HG03575 (cell line): Measurements from ENCODE around the gene PHACTR3.
"Not testable (repeated sequence)": the region's sequence is repeated elsewhere in the genome, so short reads cannot be mapped to it uniquely, and the experiment has no call there.

ENCODE experiments used
- ATAC-seq: cut with Tn5 transposase; IDR thresholded peaks from one replicate; pipeline ENCODE4 v1.9.1; 2021; ENCODE audit not compliant: unreplicated experiment, insufficient number of reproducible peaks, low FRiP score; ENCODE audit errors: extremely low read depth

Gene PHACTR3

GRCh38 chr20:59608871-59609270 lies 4.5 kb downstream of the PHACTR3 start:
- ATAC-seq, result no peak

- ATAC-seq, result no peak
Observed at GRCh38 chr20:59611286-59611685, 6.9 kb downstream of the PHACTR3 start.

- no peak for ATAC-seq
Observed at GRCh38 chr20:59613861-59614260, 9.5 kb downstream of the PHACTR3 start.

- ATAC-seq, result no peak
Observed at GRCh38 chr20:59614714-59615113, 10.4 kb downstream of the PHACTR3 start.

GRCh38 chr20:59616306-59616705 lies 12.0 kb downstream of the PHACTR3 start:
- ATAC-seq, result no peak

- ATAC-seq, result no peak
Observed at GRCh38 chr20:59617221-59617620, 12.9 kb downstream of the PHACTR3 start.

- ATAC-seq, result no peak
Observed at GRCh38 chr20:59618131-59618530, 13.8 kb downstream of the PHACTR3 start.

GRCh38 chr20:59618585-59618984 lies 14.2 kb downstream of the PHACTR3 start:
- ATAC-seq, result not testable (repeated sequence)

- ATAC-seq, result no peak
Observed at GRCh38 chr20:59620860-59621505, 16.6 kb downstream of the PHACTR3 start.

- ATAC-seq, result no peak
Observed at GRCh38 chr20:59622496-59622895, 18.2 kb downstream of the PHACTR3 start.

GRCh38 chr20:59623133-59623532 lies 18.8 kb downstream of the PHACTR3 start:
- no peak for ATAC-seq

- ATAC-seq, result no peak
Observed at GRCh38 chr20:59623583-59623982, 19.2 kb downstream of the PHACTR3 start.

GRCh38 chr20:59624401-59624800 lies 20.1 kb downstream of the PHACTR3 start:
- no peak for ATAC-seq

- no peak for ATAC-seq
Observed at GRCh38 chr20:59625214-59625922, 21.0 kb downstream of the PHACTR3 start.

GRCh38 chr20:59627298-59627697 lies 23.0 kb downstream of the PHACTR3 start:
- ATAC-seq, result no peak

GRCh38 chr20:59628171-59628570 lies 23.8 kb downstream of the PHACTR3 start:
- no peak for ATAC-seq

- ATAC-seq, result no peak
Observed at GRCh38 chr20:59629141-59630045, 25.1 kb downstream of the PHACTR3 start.

GRCh38 chr20:59630526-59630925 lies 26.2 kb downstream of the PHACTR3 start:
- ATAC-seq, result no peak

GRCh38 chr20:59631751-59632540 lies 27.6 kb downstream of the PHACTR3 start:
- no peak for ATAC-seq
